Duodenal mucosa (tissue), 2 donors: ENCODE measurements around the gene OR2F2.

Experiments
- H3K27ac ChIP-seq: one replicate; pipeline ENCODE4 v1.7.0; 2013; ENCODE audit warnings: low read depth, low read length
- H3K27me3 ChIP-seq, 2 donors: one replicate each; pipeline ENCODE4 v1.7.0; 2013; ENCODE audit warnings: low read length in 2 of 2, control low read depth in 1 of 2; ENCODE audit not compliant: insufficient read depth in 2 of 2, control insufficient read depth in 1 of 2
- H3K36me3 ChIP-seq, 2 donors: one replicate each; pipeline ENCODE4 v1.7.0; 2013; ENCODE audit warnings: low read length in 2 of 2, control low read depth in 1 of 2; ENCODE audit not compliant: insufficient read depth in 2 of 2, control insufficient read depth in 1 of 2
- H3K4me1 ChIP-seq, 2 donors: one replicate each; pipeline ENCODE4 v1.7.0; 2013; ENCODE audit warnings: low read length in 2 of 2, control low read depth in 1 of 2; ENCODE audit not compliant: insufficient read depth in 2 of 2, control insufficient read depth in 1 of 2
- H3K4me3 ChIP-seq, 2 donors: one replicate each; pipeline ENCODE4 v1.7.0; 2013; ENCODE audit warnings: low read length in 2 of 2, low read depth in 1 of 2
- H3K9ac ChIP-seq, 2 donors: one replicate each; pipeline ENCODE4 v1.7.0; 2013; ENCODE audit warnings: low read length in 2 of 2, low read depth in 1 of 2
- H3K9me3 ChIP-seq, 2 donors: one replicate each; pipeline ENCODE4 v1.7.0; 2013; ENCODE audit warnings: low read length in 2 of 2, control low read depth in 1 of 2; ENCODE audit not compliant: control insufficient read depth in 1 of 2

OR2F2 gene

DNA sequence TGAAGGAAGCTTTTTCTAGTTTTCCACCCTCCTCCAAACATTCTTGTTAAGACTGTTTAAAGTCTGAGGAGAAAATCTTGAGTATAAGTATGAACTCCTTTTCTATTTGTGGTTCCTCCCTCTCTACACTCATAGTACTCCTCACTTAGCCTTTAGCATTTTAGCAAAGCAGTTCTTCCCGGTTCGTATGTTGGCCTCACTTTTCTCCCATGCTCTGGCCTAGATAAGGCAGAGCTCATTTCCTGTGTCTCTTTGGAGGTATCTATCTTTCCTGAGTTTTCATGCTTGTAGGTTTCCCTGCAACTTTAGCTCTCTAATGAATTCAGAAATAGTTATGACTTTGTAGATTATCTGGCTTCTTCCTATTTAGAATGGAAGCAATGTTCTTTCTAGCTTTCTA is 13.7 kb downstream of the OR2F2 start:
- no peaks in the 10 kb centered on the region for H3K4me1 ChIP-seq
- H3K27me3 ChIP-seq: no peaks in the 10 kb centered on the region
- H3K4me3 ChIP-seq: no peak overlapping the region
- H3K27ac ChIP-seq: no peak overlapping the region
- no peaks in the 10 kb centered on the region for H3K36me3 ChIP-seq
- no peaks in the 10 kb centered on the region for H3K9me3 ChIP-seq
- no peak overlapping the region for H3K9ac ChIP-seq

DNA sequence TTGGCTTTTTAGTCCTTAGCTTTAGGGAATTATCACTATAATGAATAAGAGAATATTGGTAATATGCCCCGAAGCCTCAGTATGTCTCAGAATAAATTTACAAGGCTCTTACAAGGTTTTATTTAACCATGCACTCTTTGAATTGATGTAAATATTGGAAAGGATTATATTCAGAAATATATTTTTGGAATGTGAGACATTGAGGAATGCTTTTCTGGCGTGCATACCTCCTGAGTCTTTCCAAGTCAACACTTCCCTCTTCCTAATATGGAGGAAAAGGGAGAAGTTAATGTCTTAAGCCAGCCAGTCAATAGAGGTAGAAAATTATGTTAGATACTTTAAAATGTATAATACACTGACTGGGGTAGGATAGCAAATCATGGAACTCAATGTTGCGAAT is 18.4 kb downstream of the OR2F2 start:
- Histone ChIP-seq H3K9ac (no peak overlapping the region), H3K27ac (no peak overlapping the region), H3K36me3 (no peaks in the 10 kb centered on the region), H3K9me3 (no peaks in the 10 kb centered on the region), H3K4me3 (no peak overlapping the region), H3K4me1 (no peaks in the 10 kb centered on the region), H3K27me3 (peaks cover 0 to 10% of the 10 kb centered on the region in 2 donors)

DNA sequence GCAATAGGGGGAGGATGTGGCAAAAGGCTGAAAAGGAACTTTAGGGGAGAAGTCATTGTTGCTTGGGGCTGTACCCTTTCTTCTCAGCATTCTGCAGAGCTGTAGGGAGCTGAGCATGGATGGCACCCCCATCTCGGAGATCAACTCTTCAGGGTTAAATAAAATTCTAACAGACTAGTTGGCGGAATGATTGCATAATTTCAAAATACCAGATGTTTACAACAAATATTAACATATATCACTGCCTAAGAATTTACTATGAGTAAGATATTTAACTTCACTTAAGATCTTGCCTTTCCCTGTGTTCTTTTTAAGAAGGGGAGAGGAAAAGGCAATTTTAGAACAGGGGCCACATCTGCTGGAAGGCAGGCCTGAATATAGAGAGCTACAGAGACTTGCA is 19.1 kb downstream of the OR2F2 start:
- H3K27me3 ChIP-seq: peaks cover 0 to 10% of the 10 kb centered on the region in 2 donors
- no peak overlapping the region for H3K4me3 ChIP-seq
- no peak overlapping the region for H3K9ac ChIP-seq
- no peaks in the 10 kb centered on the region for H3K9me3 ChIP-seq
- no peak overlapping the region for H3K27ac ChIP-seq
- H3K4me1 ChIP-seq: no peaks in the 10 kb centered on the region
- H3K36me3 ChIP-seq: no peaks in the 10 kb centered on the region

DNA sequence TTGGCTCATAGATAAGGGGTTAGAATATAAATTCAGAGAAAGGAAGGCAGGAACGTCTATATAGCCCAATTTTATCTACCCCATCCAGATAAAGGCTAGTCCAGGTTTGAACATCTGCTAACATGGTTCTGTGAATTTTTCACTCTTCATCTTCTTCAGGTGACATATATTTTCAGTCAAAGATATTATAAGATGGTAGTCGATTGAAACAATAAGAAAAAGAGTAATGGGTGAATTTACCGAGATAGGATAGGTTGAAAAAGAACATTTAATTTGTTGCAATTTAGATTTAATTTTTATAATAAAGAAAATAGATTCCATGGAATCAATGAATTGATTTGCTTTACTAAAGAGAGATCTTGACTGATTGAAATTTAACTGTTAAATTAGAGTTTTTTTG is 19.5 kb downstream of the OR2F2 start, which contains the start of gene OR2F1:
TSS of gene OR2F1 (plus strand) at position 301 of the 400 bp plus-strand sequence. CDS start 5,127 bp downstream, outside the sequence.
- Histone ChIP-seq H3K9ac (no peak within 1 kb of the TSS), H3K4me3 (no peak within 1 kb of the TSS), H3K9me3 (no peaks in the 10 kb centered on the region), H3K36me3 (no peaks in the 10 kb centered on the region), H3K27ac (no peak within 1 kb of the TSS), H3K27me3 (peaks cover 0 to 10% of the 10 kb centered on the region in 2 donors), H3K4me1 (no peaks in the 10 kb centered on the region)

DNA sequence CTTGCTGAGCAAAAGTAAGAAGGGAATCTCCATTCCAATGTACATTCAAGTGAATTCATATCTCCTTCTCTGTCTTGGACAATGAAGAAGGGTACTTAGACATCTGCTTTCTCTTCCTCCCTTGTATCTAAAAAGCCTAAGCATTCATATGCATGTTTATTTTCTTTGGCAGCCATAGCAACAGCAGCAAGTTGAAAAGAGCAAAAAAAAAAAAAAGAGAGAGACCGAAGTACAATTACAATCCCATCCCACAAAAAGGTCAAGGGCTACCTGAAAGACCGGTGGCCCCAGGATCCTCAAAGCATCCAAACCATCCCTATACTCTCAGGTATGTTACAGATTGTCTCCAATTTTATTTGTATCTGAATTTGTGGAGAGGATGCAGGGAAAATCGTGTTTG is 23.7 kb downstream of the OR2F2 start:
- Histone ChIP-seq H3K9me3 (no peaks in the 10 kb centered on the region), H3K4me3 (no peak overlapping the region), H3K27me3 (peaks cover 0 to 10% of the 10 kb centered on the region in 2 donors), H3K4me1 (no peaks in the 10 kb centered on the region), H3K36me3 (no peaks in the 10 kb centered on the region), H3K27ac (no peak overlapping the region), H3K9ac (no peak overlapping the region)

DNA sequence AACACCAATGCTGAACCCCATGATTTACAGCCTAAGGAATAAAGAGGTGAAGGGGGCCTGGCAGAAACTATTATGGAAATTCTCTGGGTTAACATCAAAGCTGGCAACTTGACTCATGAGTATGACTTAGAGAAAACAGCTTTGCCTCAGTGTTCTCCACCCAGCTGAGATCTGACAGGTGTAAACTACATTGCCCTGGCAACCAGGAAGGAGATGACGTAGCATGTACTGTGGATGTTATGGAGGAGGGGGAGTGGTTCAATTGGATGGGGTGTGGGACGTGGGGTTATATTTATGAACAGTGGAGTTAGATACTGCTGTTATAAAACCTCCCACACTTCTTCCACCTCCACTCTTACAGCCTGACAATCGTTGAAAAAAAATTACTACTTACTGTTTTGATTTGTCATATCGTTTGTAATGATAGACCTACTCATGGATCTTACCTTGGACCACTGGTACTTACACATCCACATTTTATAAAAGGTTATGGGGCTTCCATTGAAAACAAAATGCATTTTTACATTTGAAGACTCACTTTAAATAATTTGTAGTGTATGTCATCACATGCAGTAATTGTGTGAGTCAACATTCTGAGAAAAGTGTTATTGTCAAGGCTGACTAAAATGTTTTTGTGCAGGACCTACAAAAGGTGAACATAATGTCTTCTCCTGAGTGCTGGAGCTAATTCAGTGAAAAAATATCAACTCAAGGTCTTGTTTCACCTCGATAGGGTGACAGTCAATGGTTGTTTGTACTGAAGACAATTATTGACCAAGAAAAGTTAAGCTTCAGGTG is 26.0 kb downstream of the OR2F2 start:
- Histone ChIP-seq H3K9ac (no peak overlapping the region), H3K36me3 (no peaks in the 10 kb centered on the region), H3K27me3 (peaks cover 0 to 6% of the 10 kb centered on the region in 2 donors), H3K9me3 (no peaks in the 10 kb centered on the region), H3K4me1 (peaks cover 0 to 2% of the 10 kb centered on the region in 2 donors), H3K27ac (no peak overlapping the region), H3K4me3 (no peak overlapping the region)

DNA sequence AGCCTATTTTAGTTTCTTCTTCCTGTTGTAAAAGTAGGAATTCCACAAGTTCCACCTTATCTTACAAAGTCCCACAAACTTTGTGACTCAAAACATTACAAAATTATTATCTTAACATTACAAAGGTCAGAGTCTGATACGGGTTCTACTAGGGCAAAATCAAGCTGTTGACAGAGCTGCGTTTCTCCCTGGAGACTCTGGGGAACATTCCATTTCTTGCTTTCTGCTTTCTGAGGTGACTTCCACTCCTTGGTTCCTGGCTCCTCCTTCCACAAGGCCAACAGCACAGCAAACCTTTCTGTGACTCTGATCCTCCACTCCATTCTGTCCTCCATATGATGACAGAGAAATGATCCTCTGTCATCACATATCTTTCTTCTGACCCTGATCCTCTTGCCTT is 30.2 kb downstream of the OR2F2 start:
- Histone ChIP-seq H3K36me3 (no peaks in the 10 kb centered on the region), H3K4me3 (no peak overlapping the region), H3K27ac (no peak overlapping the region), H3K27me3 (no peaks in the 10 kb centered on the region), H3K9ac (no peak overlapping the region), H3K9me3 (no peaks in the 10 kb centered on the region), H3K4me1 (peaks cover 0 to 2% of the 10 kb centered on the region in 2 donors)

DNA sequence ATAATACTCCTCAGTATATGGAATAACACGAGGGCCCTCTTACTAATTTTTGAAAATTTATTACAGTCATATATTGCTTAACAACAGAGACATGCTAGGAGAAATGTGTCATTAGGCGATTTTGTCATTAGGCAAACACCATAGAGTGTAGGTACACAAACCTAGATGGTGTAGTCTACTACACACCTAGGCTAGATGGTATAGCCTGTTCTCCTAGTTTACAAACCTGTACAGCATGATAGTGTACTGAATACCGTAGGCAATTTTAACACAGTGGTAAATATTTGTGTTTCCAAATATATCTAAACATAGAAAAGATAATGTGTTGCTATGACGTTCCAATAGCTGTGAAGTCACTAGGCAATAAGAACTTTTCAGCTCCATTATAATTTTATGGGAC is 32.4 kb downstream of the OR2F2 start:
- H3K4me1 ChIP-seq: peaks cover 0 to 2% of the 10 kb centered on the region in 2 donors
- H3K36me3 ChIP-seq: no peaks in the 10 kb centered on the region
- H3K4me3 ChIP-seq: no peak overlapping the region
- H3K27ac ChIP-seq: no peak overlapping the region
- no peaks in the 10 kb centered on the region for H3K27me3 ChIP-seq
- no peak overlapping the region for H3K9ac ChIP-seq
- no peaks in the 10 kb centered on the region for H3K9me3 ChIP-seq

DNA sequence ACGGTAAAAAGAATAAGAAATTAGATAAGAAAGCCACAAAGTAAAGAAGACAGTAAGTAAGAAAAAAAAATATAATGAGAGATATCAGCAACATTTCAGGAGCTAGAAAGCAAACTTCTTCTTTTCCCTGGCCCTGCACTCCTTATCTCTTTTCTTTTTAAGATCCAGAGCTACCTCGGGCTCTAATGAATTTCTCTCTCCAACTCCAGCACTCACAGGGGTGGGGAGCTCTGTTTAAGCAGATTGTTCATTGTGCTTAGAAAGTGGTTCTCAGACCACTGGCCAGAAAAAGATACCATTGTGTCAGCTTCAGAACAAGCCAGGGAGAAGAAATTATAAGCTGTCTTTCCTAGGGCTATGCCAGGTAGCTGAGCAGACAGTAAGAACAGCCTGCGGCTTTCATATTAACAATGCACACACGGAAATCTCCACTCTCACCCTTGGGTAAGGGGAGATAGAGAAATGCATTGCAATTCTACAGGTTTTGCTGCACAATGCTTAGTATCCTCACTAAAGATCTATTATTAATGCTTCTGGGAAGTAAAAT is 38.9 kb downstream of the OR2F2 start:
- H3K9me3 ChIP-seq: no peaks in the 10 kb centered on the region
- H3K27ac ChIP-seq: no peak overlapping the region
- peaks cover 0 to 6% of the 10 kb centered on the region in 2 donors for H3K4me1 ChIP-seq
- H3K4me3 ChIP-seq: no peak overlapping the region
- no peaks in the 10 kb centered on the region for H3K36me3 ChIP-seq
- no peaks in the 10 kb centered on the region for H3K27me3 ChIP-seq
- H3K9ac ChIP-seq: no peak overlapping the region

DNA sequence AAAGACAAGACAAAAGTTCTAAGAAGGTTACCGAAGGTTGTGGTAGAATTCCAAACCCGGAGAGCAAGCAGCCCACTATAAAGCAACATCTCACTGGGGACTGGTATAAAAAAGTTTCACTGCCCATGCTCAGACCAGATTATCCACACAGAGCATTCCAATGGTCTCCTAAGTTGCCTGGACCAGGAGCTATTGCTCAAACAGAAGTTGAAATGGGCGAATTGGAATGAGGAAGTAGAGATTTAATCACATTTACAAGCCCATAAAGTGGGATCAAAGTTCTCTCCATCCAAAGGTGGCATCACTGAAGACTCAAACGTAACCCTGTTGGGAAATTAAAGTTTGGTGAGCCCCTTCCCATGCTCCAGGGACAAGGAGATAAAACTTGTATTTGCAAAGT is 39.4 kb downstream of the OR2F2 start:
- H3K4me1 ChIP-seq: peaks cover 0 to 6% of the 10 kb centered on the region in 2 donors
- no peaks in the 10 kb centered on the region for H3K9me3 ChIP-seq
- no peak overlapping the region for H3K4me3 ChIP-seq
- no peaks in the 10 kb centered on the region for H3K36me3 ChIP-seq
- no peak overlapping the region for H3K9ac ChIP-seq
- H3K27ac ChIP-seq: no peak overlapping the region
- no peaks in the 10 kb centered on the region for H3K27me3 ChIP-seq
